ENCODE results near the gene CDH11. TPM values are rescaled to one million over a fixed set of nuclear protein-coding genes. Genes with fewer than 3 reads are reported as not detected.

The CDH11 gene
- total RNA-seq, 1 experiment from 2014 or later = not detected

DNA sequence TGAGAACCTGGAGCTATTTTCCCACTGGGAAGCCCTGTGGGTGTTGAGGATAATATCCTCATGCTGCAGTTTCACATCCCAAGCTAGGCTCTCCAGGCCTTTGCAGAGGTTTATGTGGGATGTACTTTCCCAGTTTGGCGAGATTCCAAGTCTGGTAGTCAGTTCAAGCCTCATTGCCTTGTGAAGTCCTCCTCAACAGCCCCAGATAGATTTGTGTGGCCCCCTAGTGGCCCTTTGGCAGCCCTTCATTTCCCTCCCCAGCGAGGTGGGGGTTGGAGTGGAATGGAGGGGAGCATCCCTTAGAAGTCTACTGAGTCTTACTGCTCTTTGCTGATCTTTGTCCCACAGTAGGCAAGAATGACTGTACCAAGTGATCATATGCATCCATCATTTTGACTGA, 137.9 kb downstream of the CDH11 start:
- Histone ChIP-seq H3K79me2 (ENCODE audit: low read length) (no peaks in the 10 kb centered on the region), H3K27me3 (ENCODE audit: low read length) (no peaks in the 10 kb centered on the region), H3K4me1 (ENCODE audit: low read length) (no peaks in the 10 kb centered on the region), H3K36me3 (ENCODE audit: insufficient read depth, low read length) (no peaks in the 10 kb centered on the region), H3K4me2 (ENCODE audit: low read depth, low read length, poor library complexity, severe bottlenecking) (no peak overlapping the region), H3K9ac (ENCODE audit: low read length) (no peak overlapping the region), H4K20me1 (ENCODE audit: insufficient read depth, low read depth, low read length) (no peaks in the 10 kb centered on the region), H3K4me3 (ENCODE audit: low read length) (no peak overlapping the region), H3K27ac (ENCODE audit: low read length) (no peak overlapping the region), H3K9me2 (replicated peaks; ENCODE audit: insufficient read depth, low read length) (no peaks in the 10 kb centered on the region), H2AFZ (ENCODE audit: low read length) (no peak overlapping the region), H3K9me3 (ENCODE audit: low read length) (no peaks in the 10 kb centered on the region)
- peak; percentile 82 for DNase-seq

DNA sequence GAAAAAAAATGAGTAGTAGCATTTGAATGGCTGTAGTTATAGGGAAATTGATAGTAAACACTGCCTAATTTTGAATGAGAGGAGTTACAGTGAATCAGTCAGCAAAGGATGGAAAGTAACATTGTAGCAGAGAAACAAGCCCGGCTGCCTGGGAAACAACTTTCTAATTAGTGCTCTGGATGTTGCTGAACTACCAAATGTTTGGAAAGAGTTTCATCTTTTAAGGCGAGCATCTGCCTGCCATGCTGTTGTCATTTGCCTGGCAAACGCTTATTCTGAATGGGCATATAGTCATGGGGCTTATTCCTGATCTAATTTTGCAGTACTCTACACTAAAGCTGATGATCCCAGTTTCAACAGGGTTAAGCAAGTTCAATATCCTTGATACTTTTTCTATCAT, 138.6 kb downstream of the CDH11 start:
- Histone ChIP-seq H3K79me2 (ENCODE audit: low read length) (no peaks in the 10 kb centered on the region), H3K4me3 (ENCODE audit: low read length) (no peak overlapping the region), H3K4me2 (ENCODE audit: low read depth, low read length, poor library complexity, severe bottlenecking) (no peak overlapping the region), H3K27me3 (ENCODE audit: low read length) (no peaks in the 10 kb centered on the region), H3K27ac (ENCODE audit: low read length) (no peak overlapping the region), H3K9ac (ENCODE audit: low read length) (no peak overlapping the region), H3K9me3 (ENCODE audit: low read length) (no peaks in the 10 kb centered on the region), H3K4me1 (ENCODE audit: low read length) (no peaks in the 10 kb centered on the region), H2AFZ (ENCODE audit: low read length) (no peak overlapping the region), H3K9me2 (replicated peaks; ENCODE audit: insufficient read depth, low read length) (no peaks in the 10 kb centered on the region), H3K36me3 (ENCODE audit: insufficient read depth, low read length) (no peaks in the 10 kb centered on the region), H4K20me1 (ENCODE audit: insufficient read depth, low read depth, low read length) (no peaks in the 10 kb centered on the region)
- DNase-seq = no peak

DNA sequence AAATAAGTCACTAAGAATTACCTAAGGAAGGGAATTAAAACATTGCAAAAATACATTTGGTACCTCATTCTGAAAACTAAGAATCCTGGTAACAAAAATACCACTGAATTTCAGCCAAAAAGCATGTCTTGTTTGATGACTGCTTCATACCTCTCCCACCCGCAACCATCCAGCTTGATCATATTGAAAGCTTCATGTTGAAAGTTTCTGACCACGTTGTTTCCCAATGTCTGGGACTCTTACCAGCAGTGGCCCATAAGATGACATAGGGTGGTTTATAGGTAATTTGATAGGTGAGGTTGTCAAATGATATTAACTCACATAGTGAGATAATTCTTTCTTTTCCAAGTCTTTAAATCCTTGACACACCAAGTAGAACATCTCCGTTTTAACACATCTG, 139.3 kb downstream of the CDH11 start:
- Histone ChIP-seq H3K9me2 (replicated peaks; ENCODE audit: insufficient read depth, low read length) (no peaks in the 10 kb centered on the region), H3K9me3 (ENCODE audit: low read length) (no peaks in the 10 kb centered on the region), H3K4me3 (ENCODE audit: low read length) (no peak overlapping the region), H3K36me3 (ENCODE audit: insufficient read depth, low read length) (no peaks in the 10 kb centered on the region), H4K20me1 (ENCODE audit: insufficient read depth, low read depth, low read length) (no peaks in the 10 kb centered on the region), H3K4me1 (ENCODE audit: low read length) (no peaks in the 10 kb centered on the region), H3K27ac (ENCODE audit: low read length) (no peak overlapping the region), H3K27me3 (ENCODE audit: low read length) (no peaks in the 10 kb centered on the region), H3K4me2 (ENCODE audit: low read depth, low read length, poor library complexity, severe bottlenecking) (no peak overlapping the region), H3K9ac (ENCODE audit: low read length) (no peak overlapping the region), H2AFZ (ENCODE audit: low read length) (no peak overlapping the region), H3K79me2 (ENCODE audit: low read length) (no peaks in the 10 kb centered on the region)
- DNase-seq = no peak

DNA sequence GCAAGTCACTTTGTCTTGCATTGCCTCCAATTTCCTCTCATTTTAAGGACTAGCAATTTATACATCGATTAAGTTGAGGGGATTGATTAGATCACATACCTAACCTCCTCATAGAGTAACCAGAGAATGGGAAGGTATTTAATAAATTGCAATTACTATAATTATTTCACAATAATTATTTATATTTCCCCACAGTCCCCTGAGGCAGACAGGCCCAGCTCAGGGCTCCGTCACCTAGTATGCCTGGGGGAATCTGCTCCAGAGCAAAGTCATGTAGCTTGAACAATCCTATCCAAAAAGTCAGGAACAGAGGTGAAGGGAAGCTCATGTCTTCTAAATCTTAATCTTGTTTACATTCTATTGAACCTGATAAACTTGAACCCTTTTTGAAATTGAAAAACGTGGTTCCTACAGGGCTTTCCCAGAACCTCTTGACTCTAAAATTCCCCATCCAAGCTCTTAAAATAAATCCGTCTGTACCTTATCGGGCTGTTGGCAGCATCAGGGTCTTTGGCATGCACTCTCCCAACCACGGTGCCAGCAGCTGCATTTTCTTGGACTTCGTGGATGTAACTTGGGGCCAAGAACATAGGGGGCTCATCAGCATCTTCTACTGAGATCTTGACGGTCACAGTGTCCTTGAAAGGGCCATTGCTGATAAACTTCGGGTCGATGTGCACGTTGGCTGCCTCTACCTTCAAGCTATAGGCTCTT, 140.1 kb downstream of the CDH11 start:
- Histone ChIP-seq H3K9me3 (ENCODE audit: low read length) (no peaks in the 10 kb centered on the region), H3K27me3 (ENCODE audit: low read length) (no peaks in the 10 kb centered on the region), H3K4me3 (ENCODE audit: low read length) (no peak overlapping the region), H3K36me3 (ENCODE audit: insufficient read depth, low read length) (no peaks in the 10 kb centered on the region), H2AFZ (ENCODE audit: low read length) (no peak overlapping the region), H4K20me1 (ENCODE audit: insufficient read depth, low read depth, low read length) (no peaks in the 10 kb centered on the region), H3K4me1 (ENCODE audit: low read length) (no peaks in the 10 kb centered on the region), H3K9me2 (replicated peaks; ENCODE audit: insufficient read depth, low read length) (no peaks in the 10 kb centered on the region), H3K4me2 (ENCODE audit: low read depth, low read length, poor library complexity, severe bottlenecking) (no peak overlapping the region), H3K79me2 (ENCODE audit: low read length) (no peaks in the 10 kb centered on the region), H3K9ac (ENCODE audit: low read length) (no peak overlapping the region), H3K27ac (ENCODE audit: low read length) (no peak overlapping the region)
- no peak for DNase-seq

GRCh38 chr16:64977206-64977920, 144.5 kb downstream of the CDH11 start:
- H3K4me2 ChIP-seq (ENCODE audit: low read depth, low read length, poor library complexity, severe bottlenecking) = no peak overlapping the region
- H3K9me3 ChIP-seq (ENCODE audit: low read length) = no peaks in the 10 kb centered on the region
- H2AFZ ChIP-seq (ENCODE audit: low read length) = no peak overlapping the region
- H3K36me3 ChIP-seq (ENCODE audit: insufficient read depth, low read length) = no peaks in the 10 kb centered on the region
- no peak overlapping the region for H3K4me3 ChIP-seq (ENCODE audit: low read length)
- peaks cover 2% of the 10 kb centered on the region; the same call in 1 of the 2 replicates for H3K4me1 ChIP-seq (ENCODE audit: low read length)
- H3K79me2 ChIP-seq (ENCODE audit: low read length) = no peaks in the 10 kb centered on the region
- H4K20me1 ChIP-seq (ENCODE audit: insufficient read depth, low read depth, low read length) = no peaks in the 10 kb centered on the region
- H3K9me2 ChIP-seq (replicated peaks; ENCODE audit: insufficient read depth, low read length) = no peaks in the 10 kb centered on the region
- no peak overlapping the region for H3K9ac ChIP-seq (ENCODE audit: low read length)
- no peak for DNase-seq
- H3K27me3 ChIP-seq (ENCODE audit: low read length) = no peaks in the 10 kb centered on the region
- H3K27ac ChIP-seq (ENCODE audit: low read length) = no peak overlapping the region

DNA sequence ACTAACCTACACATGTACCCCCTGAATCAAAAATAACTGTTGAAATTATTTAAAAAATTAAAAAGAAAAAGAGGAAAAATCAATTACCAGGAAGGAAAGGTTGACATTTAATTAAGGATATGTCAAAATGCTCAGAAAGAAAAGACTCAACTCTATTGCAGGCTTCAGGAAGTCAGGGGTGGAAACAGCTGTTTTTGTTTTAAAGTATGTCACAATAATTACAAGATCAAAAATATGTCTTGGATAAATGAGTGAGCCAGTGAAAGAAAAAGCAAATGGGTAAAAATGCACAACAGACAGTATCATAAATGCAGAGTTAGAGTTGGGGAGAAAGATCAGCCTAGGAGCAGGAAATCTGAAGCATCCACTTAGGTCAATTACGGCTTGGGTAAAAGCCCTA, 146.0 kb downstream of the CDH11 start:
- Histone ChIP-seq H3K4me1 (ENCODE audit: low read length) (peaks cover 2% of the 10 kb centered on the region; the same call in 1 of the 2 replicates), H3K27ac (ENCODE audit: low read length) (no peak overlapping the region), H3K27me3 (ENCODE audit: low read length) (no peaks in the 10 kb centered on the region), H3K79me2 (ENCODE audit: low read length) (no peaks in the 10 kb centered on the region), H3K36me3 (ENCODE audit: insufficient read depth, low read length) (no peaks in the 10 kb centered on the region), H3K9ac (ENCODE audit: low read length) (no peak overlapping the region), H3K9me2 (replicated peaks; ENCODE audit: insufficient read depth, low read length) (no peaks in the 10 kb centered on the region), H2AFZ (ENCODE audit: low read length) (no peak overlapping the region), H4K20me1 (ENCODE audit: insufficient read depth, low read depth, low read length) (no peaks in the 10 kb centered on the region), H3K4me2 (ENCODE audit: low read depth, low read length, poor library complexity, severe bottlenecking) (no peak overlapping the region), H3K4me3 (ENCODE audit: low read length) (no peak overlapping the region), H3K9me3 (ENCODE audit: low read length) (no peaks in the 10 kb centered on the region)
- no peak for DNase-seq

- peaks cover 2% of the 10 kb centered on the region; the same call in 1 of the 2 replicates for H3K27me3 ChIP-seq (ENCODE audit: low read length)
- H3K36me3 ChIP-seq (ENCODE audit: insufficient read depth, low read length) = no peaks in the 10 kb centered on the region
- peaks cover 2% of the 10 kb centered on the region; the same call in 1 of the 2 replicates for H3K4me1 ChIP-seq (ENCODE audit: low read length)
- H3K9me2 ChIP-seq (replicated peaks; ENCODE audit: insufficient read depth, low read length) = no peaks in the 10 kb centered on the region
- no peak overlapping the region for H3K9ac ChIP-seq (ENCODE audit: low read length)
- no peak overlapping the region for H3K4me2 ChIP-seq (ENCODE audit: low read depth, low read length, poor library complexity, severe bottlenecking)
- no peaks in the 10 kb centered on the region for H3K9me3 ChIP-seq (ENCODE audit: low read length)
- no peak overlapping the region for H3K27ac ChIP-seq (ENCODE audit: low read length)
- no peak overlapping the region for H3K4me3 ChIP-seq (ENCODE audit: low read length)
- H2AFZ ChIP-seq (ENCODE audit: low read length) = no peak overlapping the region
- no peaks in the 10 kb centered on the region for H4K20me1 ChIP-seq (ENCODE audit: insufficient read depth, low read depth, low read length)
- DNase-seq = no peak
- no peaks in the 10 kb centered on the region for H3K79me2 ChIP-seq (ENCODE audit: low read length)
Measured at GRCh38 chr16:64974381-64974780, 147.5 kb downstream of the CDH11 start.

DNA sequence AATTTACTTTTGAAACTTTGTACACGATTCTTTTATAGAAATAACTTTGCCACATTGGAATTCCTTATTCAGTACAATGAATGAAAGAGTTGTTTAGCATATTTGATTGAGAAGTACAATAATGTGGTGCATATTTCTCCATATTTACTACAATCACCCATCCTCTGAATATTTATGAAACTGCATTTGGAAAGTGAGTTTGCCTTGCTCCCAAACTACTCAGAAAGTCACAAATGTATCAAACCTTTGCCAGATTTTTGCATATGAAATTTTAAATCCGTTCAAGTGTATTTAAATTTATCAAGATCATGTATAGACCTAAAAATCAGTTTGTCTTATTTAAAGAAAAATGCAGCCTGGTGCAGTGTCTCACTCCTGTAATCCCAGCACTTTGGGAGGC, 148.7 kb downstream of the CDH11 start:
- no peaks in the 10 kb centered on the region for H3K9me3 ChIP-seq (ENCODE audit: low read length)
- H3K27me3 ChIP-seq (ENCODE audit: low read length) = peaks cover 2% of the 10 kb centered on the region; the same call in 1 of the 2 replicates
- H3K4me3 ChIP-seq (ENCODE audit: low read length) = no peak overlapping the region
- no peak overlapping the region for H3K27ac ChIP-seq (ENCODE audit: low read length)
- H3K9me2 ChIP-seq (replicated peaks; ENCODE audit: insufficient read depth, low read length) = no peaks in the 10 kb centered on the region
- H2AFZ ChIP-seq (ENCODE audit: low read length) = no peak overlapping the region
- H3K4me1 ChIP-seq (ENCODE audit: low read length) = peaks cover 2% of the 10 kb centered on the region; the same call in 1 of the 2 replicates
- H3K9ac ChIP-seq (ENCODE audit: low read length) = no peak overlapping the region
- H3K4me2 ChIP-seq (ENCODE audit: low read depth, low read length, poor library complexity, severe bottlenecking) = no peak overlapping the region
- no peaks in the 10 kb centered on the region for H3K36me3 ChIP-seq (ENCODE audit: insufficient read depth, low read length)
- no peak for DNase-seq
- no peaks in the 10 kb centered on the region for H3K79me2 ChIP-seq (ENCODE audit: low read length)
- no peaks in the 10 kb centered on the region for H4K20me1 ChIP-seq (ENCODE audit: insufficient read depth, low read depth, low read length)

Data from Karpas-422 (cell line).